Measurements from ENCODE around the gene ARHGEF17.

Gene ARHGEF17

GRCh38 chr11:73395297-73396208, 87.5 kb downstream of the ARHGEF17 start:
- no peak for DNase-seq (ENCODE audit: low spot score)

GRCh38 chr11:73396251-73396930, 88.3 kb downstream of the ARHGEF17 start:
- DNase-seq (ENCODE audit: low spot score) = no peak

- no peak for DNase-seq (ENCODE audit: low spot score)
Measured at GRCh38 chr11:73396985-73397384, 88.9 kb downstream of the ARHGEF17 start.

- DNase-seq (ENCODE audit: low spot score) = no peak
Measured at GRCh38 chr11:73397468-73398131, 89.5 kb downstream of the ARHGEF17 start.

- DNase-seq (ENCODE audit: low spot score) = no peak
Measured at GRCh38 chr11:73398132-73398526, 90.1 kb downstream of the ARHGEF17 start.

GRCh38 chr11:73398721-73399120, 90.6 kb downstream of the ARHGEF17 start:
- no peak for DNase-seq (ENCODE audit: low spot score)

DNA sequence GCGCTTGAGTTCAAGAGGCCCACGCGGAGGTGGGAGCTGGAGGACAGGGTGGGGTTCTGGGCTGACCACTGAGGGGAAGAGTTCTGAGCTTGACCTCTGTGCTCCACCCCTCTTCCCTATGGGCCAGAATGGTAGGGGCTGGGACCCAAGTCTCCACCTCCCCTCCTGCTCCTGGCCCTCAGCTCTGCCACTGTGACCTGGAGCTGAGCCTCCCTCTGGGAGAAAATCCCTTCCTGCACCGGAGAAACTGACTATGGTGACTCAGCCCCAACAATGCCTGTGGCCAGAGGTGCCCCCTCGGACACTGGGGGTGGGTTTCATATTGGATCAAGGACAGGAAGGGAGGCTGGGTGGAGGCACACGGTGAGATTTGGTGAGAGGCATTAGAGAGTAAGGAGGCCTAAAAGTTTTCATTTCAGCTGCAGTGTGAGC, 91.1 kb downstream of the ARHGEF17 start:
- no peak for DNase-seq (ENCODE audit: low spot score)

DNA sequence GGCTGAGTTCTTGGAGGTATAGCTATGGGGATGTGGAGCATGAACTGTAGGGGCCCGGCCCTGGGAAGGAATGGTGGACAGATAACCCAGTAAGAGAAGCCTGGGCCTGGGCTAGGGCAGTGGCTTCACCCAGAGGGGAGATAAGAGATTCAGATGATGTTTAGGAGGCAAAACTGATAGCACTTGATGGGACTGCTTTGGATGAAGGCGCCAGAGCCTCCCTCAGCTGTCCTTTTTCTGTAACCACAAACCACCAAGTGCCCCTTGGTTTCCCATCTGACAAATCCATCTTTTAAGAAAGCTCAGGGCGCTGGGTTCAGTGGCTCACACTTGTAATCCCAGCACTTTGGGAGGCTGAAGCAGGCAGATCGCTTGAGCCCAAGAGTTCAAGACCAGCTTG, 91.6 kb downstream of the ARHGEF17 start:
- DNase-seq (ENCODE audit: low spot score) = no peak

DNA sequence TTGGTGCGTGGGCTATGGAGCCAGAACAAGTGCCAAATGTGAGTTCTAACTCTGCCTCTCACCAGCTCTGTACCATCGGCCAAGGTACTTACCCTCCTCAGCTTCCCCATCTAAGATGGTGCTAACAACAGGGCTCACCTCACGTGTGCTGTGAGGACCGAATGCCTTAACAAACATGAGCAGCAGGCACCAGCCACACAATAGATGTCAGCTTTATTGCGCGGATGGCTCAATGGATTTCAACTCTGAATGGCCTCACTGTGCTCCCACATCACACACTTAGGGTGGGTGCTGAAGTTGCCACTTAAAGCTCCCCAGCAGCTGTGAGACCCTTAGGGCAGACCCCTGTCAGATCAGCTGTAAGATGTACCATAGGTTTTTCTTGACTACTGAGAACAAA, 92.2 kb downstream of the ARHGEF17 start:
- no peak for DNase-seq (ENCODE audit: low spot score)

GRCh38 chr11:73401217-73401923, 93.3 kb downstream of the ARHGEF17 start:
- no peak for DNase-seq (ENCODE audit: low spot score)

- DNase-seq (ENCODE audit: low spot score) = no peak
Measured at GRCh38 chr11:73401924-73402833, 94.1 kb downstream of the ARHGEF17 start.

DNA sequence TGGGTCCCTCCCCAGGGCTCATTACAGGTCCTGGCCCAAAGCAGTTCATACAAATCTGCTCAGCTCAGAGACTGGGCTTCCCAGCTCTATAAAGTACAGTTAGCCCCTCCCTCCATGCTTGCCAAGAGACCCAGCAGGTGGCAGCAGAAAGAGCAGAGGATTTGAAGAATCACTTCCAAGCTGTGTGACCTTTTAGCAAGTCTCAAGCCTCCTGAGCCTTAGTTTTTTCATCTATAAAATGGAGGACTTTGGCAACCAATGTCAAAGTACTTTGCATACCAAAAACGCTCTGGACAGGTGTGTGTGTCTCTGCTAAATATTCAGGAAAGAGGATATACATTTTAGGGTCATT, 94.7 kb downstream of the ARHGEF17 start:
- no peak for DNase-seq (ENCODE audit: low spot score)

GRCh38 chr11:73403541-73403940, 95.5 kb downstream of the ARHGEF17 start:
- DNase-seq (ENCODE audit: low spot score) = no peak

- no peak for DNase-seq (ENCODE audit: low spot score)
Measured at GRCh38 chr11:73404048-73404447, 96.0 kb downstream of the ARHGEF17 start.

DNA sequence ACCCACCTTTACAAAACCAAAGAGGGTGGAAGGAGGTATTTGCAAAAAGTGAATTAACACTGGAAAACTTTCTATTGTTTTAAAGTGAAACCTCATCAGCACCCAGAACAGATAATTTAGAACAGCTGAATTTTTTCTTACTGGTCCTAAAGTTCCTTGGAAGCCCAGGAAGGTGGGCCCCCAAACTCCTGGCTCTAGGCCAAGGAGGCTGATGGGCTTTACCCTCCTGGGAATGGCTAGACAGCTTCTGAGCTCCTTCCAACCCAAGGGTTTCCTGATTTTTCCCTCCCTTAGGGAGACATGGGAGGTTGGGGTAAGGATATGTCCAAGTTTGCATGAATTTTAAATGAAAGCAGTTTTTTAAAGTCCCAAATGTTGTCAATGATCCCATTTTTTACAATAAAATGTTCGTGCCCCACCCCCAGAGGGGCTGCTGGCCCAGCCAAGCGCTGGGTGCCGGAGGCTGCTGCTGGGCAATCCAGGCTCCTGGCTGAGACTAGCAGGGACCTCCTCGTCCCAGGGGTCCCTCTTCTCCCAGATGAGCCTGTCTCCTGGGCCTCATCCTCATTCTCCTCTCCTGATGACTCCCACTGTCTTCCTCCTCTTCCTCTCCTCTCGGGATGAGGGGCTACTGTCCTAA, 96.5 kb downstream of the ARHGEF17 start:
- no peak for DNase-seq (ENCODE audit: low spot score)

- no peak for DNase-seq (ENCODE audit: low spot score)
Measured at GRCh38 chr11:73405146-73405510, 97.1 kb downstream of the ARHGEF17 start.

DNA sequence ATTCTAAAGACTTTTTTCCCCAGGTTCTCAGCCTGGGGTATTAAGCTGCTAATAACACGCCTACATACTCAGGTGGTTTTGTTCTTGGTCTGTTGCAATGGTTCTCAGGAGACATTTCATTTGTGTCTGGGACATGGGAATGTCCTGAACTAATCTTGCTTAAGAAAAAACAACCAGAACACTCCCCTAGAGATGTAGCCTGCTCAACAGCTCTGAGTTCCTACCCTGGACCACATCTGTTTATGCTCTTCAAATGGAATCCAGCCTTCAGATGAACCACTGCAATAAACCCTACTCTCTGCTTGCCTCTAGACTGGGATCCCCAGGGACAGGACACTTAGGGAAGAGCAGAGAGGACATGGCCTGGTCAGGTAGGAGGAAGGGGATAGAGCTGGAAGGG, 98.1 kb downstream of the ARHGEF17 start:
- no peak for DNase-seq (ENCODE audit: low spot score)

DNA sequence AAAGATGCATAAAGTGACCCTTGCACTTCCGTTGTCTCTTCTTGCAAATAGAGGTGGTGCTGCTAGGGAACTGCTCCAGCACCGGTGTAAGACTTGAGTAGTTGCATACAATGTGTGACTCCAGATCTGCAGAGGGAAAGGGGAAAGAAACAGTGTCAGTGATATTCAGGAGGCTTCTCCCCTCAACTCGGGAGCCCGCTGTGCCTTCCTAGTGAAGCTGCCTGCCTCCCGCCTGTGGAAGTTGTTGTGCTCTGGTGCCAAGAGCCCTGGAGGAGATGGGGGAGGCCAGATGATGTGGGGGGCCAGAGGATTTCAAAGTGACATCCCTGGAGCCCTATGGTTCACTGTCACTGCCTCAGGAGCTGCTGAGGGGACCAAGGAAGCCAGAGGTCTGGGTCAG, 98.5 kb downstream of the ARHGEF17 start:
- DNase-seq (ENCODE audit: low spot score) = no peak

DNA sequence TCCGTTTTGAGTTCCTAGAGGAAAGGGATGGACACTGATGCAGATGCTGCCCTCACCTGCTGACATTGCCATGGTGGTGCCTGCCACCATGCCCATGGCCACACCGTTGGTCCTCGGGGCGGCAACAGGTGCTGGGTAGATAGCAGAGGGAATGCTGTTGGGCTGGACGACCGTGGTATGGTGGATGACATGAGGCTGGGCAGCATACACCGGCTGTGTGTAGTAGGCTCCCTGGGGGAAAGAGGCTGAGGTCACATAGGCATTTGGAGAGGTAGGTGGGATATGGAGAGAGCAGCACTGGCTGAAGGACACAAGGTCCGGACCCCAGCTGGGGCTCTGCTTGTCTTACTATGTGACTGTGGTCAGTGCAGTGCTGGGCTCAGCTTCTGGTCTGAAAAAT, 101.4 kb downstream of the ARHGEF17 start:
- DNase-seq (ENCODE audit: low spot score) = no peak

GRCh38 chr11:73410627-73411026, 102.6 kb downstream of the ARHGEF17 start:
- DNase-seq (ENCODE audit: low spot score) = no peak

DNA sequence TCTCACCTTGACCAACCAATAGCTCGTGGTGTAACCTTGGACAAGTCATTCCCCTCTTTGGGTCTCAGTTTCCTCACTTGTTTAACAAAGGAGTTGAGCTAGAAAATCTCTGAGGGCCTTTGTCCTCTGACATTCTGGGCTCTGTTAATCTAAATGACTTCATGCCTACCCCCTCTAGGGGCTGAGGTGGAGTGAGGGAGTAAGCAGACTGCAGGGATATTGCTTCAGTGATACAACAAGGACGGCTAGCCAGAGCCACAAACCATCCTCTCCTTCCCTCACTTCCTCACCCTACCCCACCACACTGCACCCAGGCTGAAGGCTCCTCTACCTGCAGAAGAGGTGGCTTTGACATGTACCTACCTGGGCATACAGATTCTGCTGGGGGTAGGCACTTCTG, 103.0 kb downstream of the ARHGEF17 start:
- DNase-seq (ENCODE audit: low spot score) = no peak
